T follicular helper cell (primary cell): ENCODE data around the gene NTN1.

Experiments
- DNase-seq: peaks from one replicate; pipeline ENCODE4 v3.0.0-alpha.2; 2020; ENCODE audit warnings: low read depth

NTN1 gene

GRCh38 chr17:9006175-9006767 is 15.0 kb upstream of the NTN1 start:
- no peak for DNase-seq

DNA sequence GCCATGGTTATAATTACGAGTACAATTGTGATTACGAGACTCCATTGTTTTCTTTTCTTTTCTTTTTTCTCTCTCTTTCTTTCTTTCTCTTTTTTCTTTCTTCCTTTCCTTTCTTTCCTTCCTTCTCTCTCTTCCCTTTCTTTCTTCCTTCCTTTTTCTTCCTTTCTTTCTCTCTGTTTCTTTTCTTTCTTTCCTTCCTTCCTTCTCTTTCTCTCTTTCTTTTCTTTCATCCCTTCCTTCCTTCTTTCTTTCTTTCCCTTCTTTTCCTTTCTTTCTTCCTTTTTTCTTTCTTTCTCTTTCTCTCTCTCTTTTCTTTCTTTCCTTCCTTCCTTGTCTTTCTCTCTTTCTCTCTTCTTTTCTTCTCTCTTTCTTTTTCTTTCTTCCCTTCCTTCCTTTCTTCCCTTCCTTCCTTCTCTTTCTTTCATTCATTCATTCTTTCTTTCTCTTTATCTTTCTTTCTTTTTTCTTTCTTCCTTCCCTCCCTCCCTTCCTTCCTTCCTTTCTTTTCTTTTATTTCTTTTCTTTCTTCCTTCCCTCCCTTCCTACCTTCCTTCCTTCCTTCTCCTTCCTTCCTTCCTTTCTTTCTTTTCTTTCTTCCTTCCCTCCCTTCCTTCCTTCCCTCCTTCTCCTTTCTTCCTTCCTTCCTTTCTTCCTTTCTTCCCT is 14.1 kb upstream of the NTN1 start:
- no peak for DNase-seq

DNA sequence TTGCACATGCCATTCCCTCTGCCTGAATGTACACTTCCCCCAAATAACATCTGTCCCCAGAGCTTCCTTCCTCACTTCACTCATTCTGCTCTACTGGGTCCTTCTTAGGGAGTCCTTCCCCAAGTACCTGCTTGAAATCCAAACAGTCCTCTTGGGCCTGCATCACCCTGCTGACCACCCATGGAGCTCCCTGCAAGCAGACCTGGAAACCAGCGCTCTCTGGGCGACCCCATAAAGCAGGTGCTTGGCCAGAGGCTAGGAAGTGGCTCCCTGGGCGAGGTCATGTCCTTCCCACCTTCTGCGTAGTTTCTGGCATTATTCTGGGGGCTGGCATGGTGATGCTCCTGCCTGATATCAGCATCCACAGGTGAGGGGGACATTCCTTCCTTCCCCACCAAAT is 12.2 kb upstream of the NTN1 start:
- DNase-seq = no peak

- no peak for DNase-seq
These were observed 11.6 kb upstream of the NTN1 start for GRCh38 chr17:9009737-9010136.

DNA sequence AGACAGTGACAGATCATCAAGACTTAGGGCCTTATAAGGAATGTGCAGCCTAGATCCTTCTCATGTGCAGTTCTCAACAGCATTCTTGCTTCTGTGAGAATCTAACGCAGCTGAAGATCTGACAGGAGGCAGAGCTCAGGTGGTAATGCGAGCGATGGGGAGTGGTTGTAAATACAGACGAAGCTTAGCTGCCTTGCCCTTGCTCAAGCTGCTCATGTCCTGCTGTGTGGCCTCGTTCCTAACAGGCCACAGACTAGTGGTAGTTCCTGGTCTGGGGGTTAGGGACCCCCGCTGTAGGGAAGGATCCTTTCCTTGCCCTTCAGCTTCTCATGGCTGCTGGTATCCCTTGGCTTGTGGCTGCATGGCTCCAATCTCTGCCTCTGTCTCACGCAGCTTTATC is 10.3 kb upstream of the NTN1 start:
- no peak for DNase-seq

GRCh38 chr17:9016941-9017552 is 4.3 kb upstream of the NTN1 start:
- DNase-seq = no peak

DNA sequence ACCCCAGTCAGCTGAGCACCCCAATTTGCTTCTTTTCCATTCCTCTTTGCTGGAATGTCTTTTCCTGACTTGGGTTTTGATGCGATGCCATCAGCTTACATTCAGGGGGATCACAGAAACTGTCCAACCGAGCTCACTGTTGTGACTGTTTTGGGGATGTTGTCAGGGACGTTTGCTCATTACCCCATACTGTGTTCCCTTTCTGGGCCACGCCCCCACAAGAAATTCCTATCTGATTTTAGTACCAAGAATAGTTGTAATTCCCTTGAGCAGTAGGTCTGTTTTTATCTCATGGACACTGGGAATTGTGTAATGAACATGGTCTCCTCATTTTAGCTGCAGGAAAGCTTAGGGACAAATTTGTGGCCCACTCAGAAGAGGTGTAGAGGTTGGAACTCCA is 2.6 kb upstream of the NTN1 start:
- DNase-seq = no peak

- no peak for DNase-seq
These were observed 1.1 kb upstream of the NTN1 start for GRCh38 chr17:9020096-9020823.

DNA sequence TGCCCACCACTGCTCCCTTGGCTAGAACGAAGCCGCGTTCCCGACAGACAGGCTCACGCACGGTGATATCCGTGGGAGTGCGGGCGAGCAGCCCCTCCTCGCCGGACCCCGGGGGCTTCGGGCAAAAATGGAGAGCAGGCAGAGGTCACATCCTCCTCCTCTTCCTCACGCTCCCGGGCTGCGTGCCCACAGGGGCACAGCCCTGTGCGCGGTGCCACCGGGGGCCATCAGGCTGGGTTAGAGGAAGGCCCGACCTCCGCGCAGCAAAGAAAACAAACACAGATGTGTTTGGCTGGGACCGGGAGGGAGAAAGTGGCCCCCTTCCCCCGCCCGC is 519 bp upstream of the NTN1 start:
- DNase-seq = no peak

DNA sequence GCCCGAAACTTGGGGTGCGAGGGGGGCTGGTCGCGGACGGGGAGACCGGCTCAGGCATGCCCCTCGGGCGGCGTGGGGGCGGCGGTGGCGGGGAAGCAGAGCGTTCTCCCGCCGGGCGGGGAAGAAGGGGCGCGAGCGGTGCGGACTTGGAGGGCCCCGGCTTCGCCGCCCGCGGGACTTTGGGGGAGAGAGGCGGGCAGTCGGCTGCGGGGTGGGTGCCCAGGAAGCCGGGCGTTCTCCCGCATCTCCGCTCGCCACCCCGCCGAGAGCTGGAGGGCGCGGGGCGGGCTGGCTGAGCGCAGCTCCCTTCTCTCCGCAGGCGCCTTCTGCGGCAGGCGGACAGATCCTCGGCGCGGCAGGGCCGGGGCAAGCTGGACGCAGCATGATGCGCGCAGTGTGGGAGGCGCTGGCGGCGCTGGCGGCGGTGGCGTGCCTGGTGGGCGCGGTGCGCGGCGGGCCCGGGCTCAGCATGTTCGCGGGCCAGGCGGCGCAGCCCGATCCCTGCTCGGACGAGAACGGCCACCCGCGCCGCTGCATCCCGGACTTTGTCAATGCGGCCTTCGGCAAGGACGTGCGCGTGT is 772 bp downstream of the NTN1 start:
- no peak for DNase-seq

- DNase-seq = no peak
These were observed 1.5 kb downstream of the NTN1 start for GRCh38 chr17:9022573-9023391.

DNA sequence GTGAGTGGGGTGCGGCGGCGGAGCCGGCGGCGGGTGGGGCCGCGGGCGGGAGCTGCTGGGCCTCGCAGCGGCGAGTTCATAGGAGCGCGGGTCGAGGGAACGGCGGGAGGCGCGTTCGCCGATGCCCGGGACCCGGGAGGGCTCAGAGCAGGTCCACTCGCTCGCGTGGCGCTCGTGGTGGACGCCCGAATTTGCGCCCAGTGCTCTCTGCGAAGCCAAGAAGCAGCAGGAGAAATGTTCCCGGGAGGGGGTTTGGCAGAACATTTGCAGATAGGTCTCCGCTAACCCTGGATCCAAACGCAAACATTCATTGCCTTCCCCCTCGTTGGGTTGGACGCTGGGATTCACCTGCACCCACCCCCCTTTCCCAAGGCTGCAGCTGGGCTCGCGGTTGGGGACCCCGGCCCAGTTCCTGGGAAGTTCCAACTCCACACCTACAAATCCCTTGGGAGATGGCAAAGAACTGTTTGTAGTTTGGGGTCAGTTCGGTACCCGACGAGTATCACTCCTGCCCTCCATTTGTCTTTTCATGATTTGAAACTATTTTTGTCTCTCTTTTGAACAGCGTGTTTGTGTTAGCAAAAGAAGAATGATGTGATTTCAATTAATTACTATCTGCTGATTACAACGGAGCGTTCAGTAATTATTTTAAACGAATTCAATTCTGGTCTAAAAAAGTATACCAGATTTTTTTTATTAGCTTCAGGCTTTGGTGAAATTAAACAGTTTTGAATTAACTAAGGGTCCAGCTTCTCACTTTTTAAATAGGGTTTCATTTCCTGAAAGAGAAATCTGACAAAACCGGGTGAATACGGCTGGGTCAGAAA is 2.3 kb downstream of the NTN1 start:
- DNase-seq = no peak

GRCh38 chr17:9024497-9024896 is 3.2 kb downstream of the NTN1 start:
- DNase-seq = no peak

- DNase-seq = no peak
These were observed 5.4 kb downstream of the NTN1 start for GRCh38 chr17:9026741-9027140.

- DNase-seq = no peak
These were observed 7.1 kb downstream of the NTN1 start for GRCh38 chr17:9028202-9028987.

GRCh38 chr17:9028988-9029570 is 7.8 kb downstream of the NTN1 start:
- DNase-seq = no peak

DNA sequence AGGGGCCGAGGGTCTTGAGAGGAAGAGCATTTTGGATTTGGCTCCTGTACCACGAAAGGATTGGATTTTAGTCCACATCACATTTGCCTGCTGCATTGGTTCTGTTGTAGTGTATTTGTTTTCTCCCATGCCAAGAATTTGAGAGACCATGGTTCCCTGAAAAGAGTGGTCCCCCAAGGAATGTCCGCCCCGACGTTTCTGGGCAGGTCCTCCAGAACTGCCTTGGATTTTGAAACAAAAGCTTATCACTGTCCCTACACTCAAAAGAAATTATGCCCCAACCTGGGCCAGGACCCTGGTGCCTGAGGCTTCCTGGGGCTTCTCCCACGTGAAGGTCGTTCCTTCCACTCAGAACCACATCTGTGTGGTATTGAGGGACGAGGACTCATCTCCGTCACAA is 10.8 kb downstream of the NTN1 start:
- no peak for DNase-seq

GRCh38 chr17:9032583-9032982 is 11.3 kb downstream of the NTN1 start:
- no peak for DNase-seq

GRCh38 chr17:9035249-9035648 is 13.9 kb downstream of the NTN1 start:
- no peak for DNase-seq

- DNase-seq = no peak
These were observed 15.0 kb downstream of the NTN1 start for GRCh38 chr17:9036336-9036735.
